GM19395 (cell line): Measurements from ENCODE around the gene ARL17B.
"Not testable (repeated sequence)": the region's sequence is repeated elsewhere in the genome, so short reads cannot be mapped to it uniquely, and the experiment has no call there.

Experiments used
- ATAC-seq: cut with Tn5 transposase; IDR thresholded peaks from one replicate; pipeline ENCODE4 v1.9.1; 2021; ENCODE audit warnings: mild to moderate bottlenecking, moderate library complexity; ENCODE audit not compliant: unreplicated experiment

Gene ARL17B

GRCh38 chr17:46361755-46362154 is at the start of gene ARL17B:
Gene ARL17B, minus strand, starts transcription at chr17:46361766. Its CDS starts 3,369 bp downstream, at chr17:46358397.
- ATAC-seq = peak; percentile 91

DNA sequence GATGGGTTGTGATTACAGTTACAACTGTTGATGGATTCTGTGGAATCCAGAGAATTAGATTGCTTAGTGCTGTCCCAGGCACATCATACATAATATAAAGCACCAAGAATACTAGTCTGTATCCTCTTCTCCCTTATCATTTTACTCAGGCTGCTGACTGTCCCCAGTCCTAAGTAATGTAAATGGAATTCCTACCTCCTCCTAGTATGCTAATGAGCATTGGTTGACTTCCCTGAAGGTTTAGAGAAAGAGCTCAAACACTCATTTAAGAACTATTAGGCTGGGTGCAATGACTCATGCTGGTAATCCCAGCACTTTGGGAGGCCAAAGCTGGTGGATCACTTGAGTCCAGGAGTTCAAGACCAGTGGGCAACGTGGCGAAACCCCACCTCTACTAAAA is 48.3 kb upstream of the ARL17B start:
- ATAC-seq = not testable (repeated sequence)

- not testable (repeated sequence) for ATAC-seq
Observed at GRCh38 chr17:46407155-46407554, 45.6 kb upstream of the ARL17B start.

- not testable (repeated sequence) for ATAC-seq
Observed at GRCh38 chr17:46401033-46401787, 39.6 kb upstream of the ARL17B start.

DNA sequence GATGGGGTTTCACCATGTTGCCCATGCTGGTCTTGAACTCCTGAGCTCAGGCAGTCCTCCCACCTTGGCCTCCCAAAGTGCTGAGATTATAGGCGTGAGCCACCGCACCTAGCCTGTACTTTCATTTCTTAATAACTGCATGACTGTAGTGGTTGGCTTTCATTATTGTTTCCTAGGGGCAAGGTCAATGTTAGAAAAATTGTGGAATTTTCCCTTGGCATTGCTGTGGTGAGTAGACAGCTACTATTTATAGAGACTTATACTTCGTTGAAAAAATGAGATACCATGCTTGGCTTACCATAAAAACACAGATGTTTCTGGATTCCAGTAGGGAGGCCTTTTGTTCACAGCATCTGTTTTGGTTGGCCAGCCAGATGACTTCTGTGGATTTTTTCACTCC is 39.0 kb upstream of the ARL17B start:
- not testable (repeated sequence) for ATAC-seq

DNA sequence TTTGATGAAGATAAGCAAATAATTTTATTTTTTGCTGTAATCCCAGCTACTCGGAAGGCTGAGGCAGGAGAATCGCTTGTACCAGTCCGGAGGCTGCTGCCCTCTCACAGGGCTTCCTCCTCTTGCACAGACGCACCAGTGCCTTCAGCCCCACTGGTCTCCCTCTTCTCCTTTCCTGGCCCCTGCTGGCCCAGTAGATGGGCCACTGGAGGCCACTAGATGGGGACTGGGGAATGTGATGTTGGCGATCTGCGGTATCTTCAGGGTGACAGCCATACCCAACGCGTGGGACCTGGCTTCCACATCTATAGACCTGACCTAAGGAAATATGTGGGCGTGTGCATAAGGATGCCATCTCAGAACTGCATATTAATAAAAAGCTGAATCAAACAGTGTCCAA is 38.4 kb upstream of the ARL17B start:
- not testable (repeated sequence) for ATAC-seq

- not testable (repeated sequence) for ATAC-seq
Observed at GRCh38 chr17:46396292-46396691, 34.7 kb upstream of the ARL17B start.

- ATAC-seq = not testable (repeated sequence)
Observed at GRCh38 chr17:46393702-46394101, 32.1 kb upstream of the ARL17B start.

- ATAC-seq = peak; percentile 71
Observed at GRCh38 chr17:46385491-46385890, 23.9 kb upstream of the ARL17B start.

GRCh38 chr17:46383118-46383517 is 21.6 kb upstream of the ARL17B start:
- ATAC-seq = not testable (repeated sequence)

- ATAC-seq = peak; percentile 37
Observed at GRCh38 chr17:46373418-46373817, 11.9 kb upstream of the ARL17B start.

GRCh38 chr17:46372236-46373229 is 11.0 kb upstream of the ARL17B start:
- ATAC-seq = peak; percentile 63

DNA sequence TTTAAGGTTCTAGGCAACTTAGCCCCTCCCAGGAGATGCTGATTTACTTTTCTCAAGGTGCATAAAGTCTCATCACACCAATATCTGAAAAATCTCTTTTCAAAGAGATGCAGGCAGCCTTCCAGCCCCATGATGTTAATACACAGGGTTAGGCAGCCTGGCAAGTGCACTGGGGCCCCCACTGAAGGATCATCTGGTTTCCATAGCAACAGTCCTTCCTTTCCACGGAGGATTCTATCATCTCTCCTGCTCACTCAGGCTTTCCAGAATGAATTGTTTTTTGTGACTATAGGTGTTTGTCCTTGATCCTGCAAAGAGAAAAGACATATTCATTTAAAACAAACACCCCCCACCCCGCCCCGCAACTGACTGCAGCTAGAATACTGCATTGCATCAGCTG is 6.0 kb upstream of the ARL17B start:
- ATAC-seq = not testable (repeated sequence)

GRCh38 chr17:46361145-46361735 is 326 bp downstream of the ARL17B start:
- ATAC-seq = peak; percentile 53

- not testable (repeated sequence) for ATAC-seq
Observed at GRCh38 chr17:46353856-46354255, 7.7 kb downstream of the ARL17B start.

DNA sequence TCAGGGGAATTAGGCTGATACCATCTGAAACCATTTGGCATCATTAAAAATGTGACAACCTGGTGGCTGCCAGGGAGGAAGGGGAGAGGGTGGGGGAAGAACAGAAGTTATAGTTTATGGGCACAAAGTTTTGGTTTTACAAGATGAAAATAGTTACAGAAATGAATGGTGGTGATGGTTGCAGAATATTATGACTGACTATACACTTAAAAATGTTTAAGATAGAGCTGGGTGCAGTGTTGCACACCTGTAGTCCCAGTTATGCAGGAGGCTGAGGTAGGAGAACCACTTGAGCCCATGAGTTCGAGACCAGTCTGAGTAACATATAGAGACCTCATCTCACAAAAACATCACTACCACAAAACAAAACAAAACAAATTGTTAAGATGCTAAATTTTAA is 12.5 kb downstream of the ARL17B start:
- ATAC-seq = not testable (repeated sequence)

DNA sequence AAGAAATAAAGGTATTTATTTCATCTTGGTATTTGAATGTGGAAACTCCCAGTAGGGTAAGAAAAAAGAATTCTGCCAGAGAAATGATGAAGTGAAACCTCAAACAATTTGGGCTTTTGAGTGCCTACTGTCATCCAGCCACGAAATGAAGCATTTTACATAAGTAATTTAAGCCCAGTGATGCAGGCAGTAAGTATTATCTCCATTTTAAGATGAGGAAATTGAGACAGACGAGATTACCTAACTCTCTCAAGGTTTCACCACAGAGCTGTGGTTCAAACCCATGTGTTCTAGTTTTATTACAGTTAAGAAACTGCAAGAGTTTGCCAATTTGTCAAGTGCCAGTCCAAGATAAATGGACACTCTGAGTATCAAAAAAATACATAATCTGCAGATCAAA is 13.2 kb downstream of the ARL17B start:
- not testable (repeated sequence) for ATAC-seq

DNA sequence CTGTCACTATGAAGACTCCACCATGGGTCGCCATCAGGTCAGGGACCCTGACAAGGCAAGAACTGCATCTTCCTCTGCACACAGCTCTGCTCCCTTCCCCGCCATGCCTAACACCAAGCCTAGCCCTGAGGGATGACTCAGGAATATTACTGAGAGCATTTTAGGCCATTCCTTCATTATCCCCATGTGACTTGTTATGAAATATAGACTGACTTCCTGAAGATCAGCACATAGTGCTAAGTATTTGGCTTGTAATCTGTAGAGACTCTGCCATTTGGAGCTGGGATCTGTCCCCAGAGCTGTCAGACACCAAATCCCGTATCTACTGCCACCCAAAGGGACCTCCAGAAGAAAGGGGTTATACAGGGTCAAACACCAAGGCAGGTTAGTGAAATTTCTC is 19.4 kb downstream of the ARL17B start:
- ATAC-seq = not testable (repeated sequence)

DNA sequence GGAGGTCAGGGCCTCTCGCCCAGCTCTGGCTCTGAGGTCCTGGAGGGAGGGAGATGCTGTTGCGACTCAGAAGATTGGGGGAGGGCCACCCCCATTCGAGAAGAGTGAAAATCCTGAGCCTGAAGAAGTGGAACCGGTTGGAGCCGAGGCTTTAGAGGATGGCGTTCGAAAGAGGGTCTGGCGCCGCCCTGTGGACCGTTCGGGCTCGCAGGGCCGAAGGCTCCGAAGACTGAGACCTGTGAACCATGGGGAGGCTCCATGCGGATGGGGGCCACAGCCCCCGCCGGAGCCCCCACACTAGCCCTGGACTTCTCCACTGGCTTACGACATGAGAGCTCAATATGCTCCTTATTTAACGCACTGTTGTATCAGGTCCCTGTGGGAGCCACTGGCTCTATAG is 20.3 kb downstream of the ARL17B start:
- ATAC-seq = not testable (repeated sequence)

DNA sequence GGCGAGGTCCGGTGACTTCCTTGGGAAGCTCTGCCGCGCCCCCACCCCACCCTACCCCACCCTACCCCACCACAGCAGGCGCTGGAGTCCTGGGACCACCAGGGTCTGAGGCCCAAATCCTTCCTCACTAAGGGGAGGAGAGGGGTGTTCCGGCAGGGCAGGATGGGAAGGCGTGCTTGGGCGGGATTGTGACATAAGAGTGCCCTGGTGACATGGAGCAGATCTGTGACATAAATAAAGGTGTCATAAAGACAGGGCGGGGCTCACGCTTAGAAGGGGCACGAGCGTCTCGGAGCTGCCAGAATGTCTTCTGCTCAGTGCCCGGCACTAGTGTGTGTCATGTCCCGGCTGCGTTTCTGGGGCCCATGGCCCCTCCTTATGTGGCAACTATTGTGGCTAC is 66.7 kb downstream of the ARL17B start, which contains the start of gene LRRC37A:
Gene LRRC37A (plus strand): TSS at position 301 of the 400 bp plus-strand sequence. CDS start 3 bp downstream, at position 304.
- not testable (repeated sequence) for ATAC-seq

DNA sequence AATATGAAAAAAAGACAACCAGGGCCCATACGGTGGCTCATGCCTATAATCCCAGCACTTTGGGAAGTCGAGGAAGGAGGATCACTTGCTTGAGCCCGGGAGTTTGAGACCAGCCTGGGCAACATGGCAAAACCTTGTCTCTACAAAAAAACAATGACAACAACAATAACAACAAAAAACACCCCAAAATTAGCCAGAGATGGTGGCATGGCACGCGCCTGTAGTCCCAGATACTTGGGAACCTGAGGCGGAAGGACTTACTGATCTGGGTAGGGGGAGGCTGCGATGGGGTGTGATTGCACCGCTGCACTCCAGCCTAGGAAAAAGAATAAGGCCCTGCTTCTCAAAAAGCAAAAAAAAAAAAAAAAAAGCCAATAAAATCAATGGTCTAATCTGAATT is 69.9 kb downstream of the ARL17B start:
- ATAC-seq = peak; percentile 8
